ENCODE measurements around the gene PLEKHM2. TPM values are rescaled to one million over a fixed set of nuclear protein-coding genes. Genes with fewer than 3 reads are reported as not detected.
"Not testable (repeated sequence)": the region's sequence is repeated elsewhere in the genome, so short reads cannot be mapped to it uniquely, and the experiment has no call there.

The PLEKHM2 gene
- total RNA-seq, 2 donors from 2014 or later, result 31.5 to 37.0 TPM

GRCh38 chr1:15693371-15693770, 9.3 kb downstream of the PLEKHM2 start:
- ATAC-seq (no peak), DNase-seq (no peak)

GRCh38 chr1:15696956-15697521, 12.9 kb downstream of the PLEKHM2 start:
- intact Hi-C loops (cut with DNase I, micrococcal nuclease), result no loop called here
- ATAC-seq (peak; percentile 41), DNase-seq (peak in 1 of 2 donors; percentile 28)

More at GRCh38 chr1:15693371-15693770, 9.3 kb downstream of the PLEKHM2 start:
- intact Hi-C loops (cut with DNase I, micrococcal nuclease), result no loop called here

- intact Hi-C loops (cut with DNase I, micrococcal nuclease), result no loop called here
- ATAC-seq (no peak), DNase-seq (no peak)
These were observed 14.1 kb downstream of the PLEKHM2 start for GRCh38 chr1:15698201-15698600.

- ATAC-seq; intact Hi-C loops (cut with DNase I, micrococcal nuclease); DNase-seq: not testable (repeated sequence)
These were observed 15.2 kb downstream of the PLEKHM2 start for GRCh38 chr1:15699321-15699720.

- intact Hi-C loops (cut with DNase I, micrococcal nuclease), result no loop called here
- no peak for DNase-seq
These were observed 16.4 kb downstream of the PLEKHM2 start for GRCh38 chr1:15700508-15700907.

GRCh38 chr1:15701784-15702183, 17.7 kb downstream of the PLEKHM2 start:
- ATAC-seq, result no peak
- no peak for DNase-seq
- intact Hi-C loops (cut with DNase I, micrococcal nuclease), result no loop called here

More at GRCh38 chr1:15700508-15700907, 16.4 kb downstream of the PLEKHM2 start:
- ATAC-seq, result no peak

GRCh38 chr1:15702722-15703550, 18.8 kb downstream of the PLEKHM2 start:
- ATAC-seq, result peak; percentile 95

GRCh38 chr1:15703562-15703961, 19.4 kb downstream of the PLEKHM2 start:
- DNase-seq, result peak; percentile 36 to 62
- intact Hi-C loops (cut with DNase I, micrococcal nuclease), result no loop called here
- peak; percentile 60 for ATAC-seq

More at GRCh38 chr1:15702722-15703550, 18.8 kb downstream of the PLEKHM2 start:
- intact Hi-C loops (cut with DNase I, micrococcal nuclease), result no loop called here
- DNase-seq, result peak; percentile 47 to 54

GRCh38 chr1:15704526-15705183, 20.5 kb downstream of the PLEKHM2 start:
- ATAC-seq, result no peak
- intact Hi-C loops (cut with DNase I, micrococcal nuclease), result no loop called here
- DNase-seq, result no peak

GRCh38 chr1:15705184-15705566, 21.1 kb downstream of the PLEKHM2 start:
- DNase-seq, result no peak
- intact Hi-C loops (cut with DNase I, micrococcal nuclease), result no loop called here
- ATAC-seq, result no peak

GRCh38 chr1:15706751-15707150, 22.6 kb downstream of the PLEKHM2 start:
- DNase-seq, result no peak
- ATAC-seq, result no peak
- intact Hi-C loops (cut with DNase I, micrococcal nuclease), result no loop called here

- ATAC-seq (no peak), DNase-seq (no peak)
- intact Hi-C loops (cut with DNase I, micrococcal nuclease), result no loop called here
These were observed 23.3 kb downstream of the PLEKHM2 start for GRCh38 chr1:15707239-15707925.

GRCh38 chr1:15708486-15709137, 24.5 kb downstream of the PLEKHM2 start:
- ATAC-seq (no peak), DNase-seq (no peak)
- intact Hi-C loops (cut with DNase I, micrococcal nuclease), result no loop called here

GRCh38 chr1:15709226-15709625, 25.1 kb downstream of the PLEKHM2 start:
- no peak for ATAC-seq
- DNase-seq, result no peak
- intact Hi-C loops (cut with DNase I, micrococcal nuclease), result no loop called here

- no peak for ATAC-seq
- intact Hi-C loops (cut with DNase I, micrococcal nuclease), result no loop called here
- no peak for DNase-seq
These were observed 28.0 kb downstream of the PLEKHM2 start for GRCh38 chr1:15712168-15712567.

- DNase-seq, result no peak
- ATAC-seq, result no peak
- intact Hi-C loops (cut with DNase I, micrococcal nuclease), result no loop called here
These were observed 30.5 kb downstream of the PLEKHM2 start for GRCh38 chr1:15714406-15715136.

GRCh38 chr1:15717418-15718125, 33.5 kb downstream of the PLEKHM2 start:
- no peak for DNase-seq
- intact Hi-C loops (cut with DNase I, micrococcal nuclease), result no loop called here
- ATAC-seq, result no peak

GRCh38 chr1:15718199-15718601, 34.1 kb downstream of the PLEKHM2 start:
- ATAC-seq, result no peak

More at GRCh38 chr1:15718199-15718601, 34.1 kb downstream of the PLEKHM2 start:
- DNase-seq, result no peak
- intact Hi-C loops (cut with DNase I, micrococcal nuclease), result no loop called here

Data from left colon (tissue), 2 donors.